ENCODE measurements around the gene IER3. TPM values are rescaled to one million over a fixed set of nuclear protein-coding genes. Genes with fewer than 3 reads are reported as not detected.

Gene IER3
- total and polyA plus RNA-seq, 9 of the 15 experiments (the other 6 are each of a cell fraction or from before 2014, with no cell fraction given), result 1.5 to 30.0 (median 11.5) TPM

DNA sequence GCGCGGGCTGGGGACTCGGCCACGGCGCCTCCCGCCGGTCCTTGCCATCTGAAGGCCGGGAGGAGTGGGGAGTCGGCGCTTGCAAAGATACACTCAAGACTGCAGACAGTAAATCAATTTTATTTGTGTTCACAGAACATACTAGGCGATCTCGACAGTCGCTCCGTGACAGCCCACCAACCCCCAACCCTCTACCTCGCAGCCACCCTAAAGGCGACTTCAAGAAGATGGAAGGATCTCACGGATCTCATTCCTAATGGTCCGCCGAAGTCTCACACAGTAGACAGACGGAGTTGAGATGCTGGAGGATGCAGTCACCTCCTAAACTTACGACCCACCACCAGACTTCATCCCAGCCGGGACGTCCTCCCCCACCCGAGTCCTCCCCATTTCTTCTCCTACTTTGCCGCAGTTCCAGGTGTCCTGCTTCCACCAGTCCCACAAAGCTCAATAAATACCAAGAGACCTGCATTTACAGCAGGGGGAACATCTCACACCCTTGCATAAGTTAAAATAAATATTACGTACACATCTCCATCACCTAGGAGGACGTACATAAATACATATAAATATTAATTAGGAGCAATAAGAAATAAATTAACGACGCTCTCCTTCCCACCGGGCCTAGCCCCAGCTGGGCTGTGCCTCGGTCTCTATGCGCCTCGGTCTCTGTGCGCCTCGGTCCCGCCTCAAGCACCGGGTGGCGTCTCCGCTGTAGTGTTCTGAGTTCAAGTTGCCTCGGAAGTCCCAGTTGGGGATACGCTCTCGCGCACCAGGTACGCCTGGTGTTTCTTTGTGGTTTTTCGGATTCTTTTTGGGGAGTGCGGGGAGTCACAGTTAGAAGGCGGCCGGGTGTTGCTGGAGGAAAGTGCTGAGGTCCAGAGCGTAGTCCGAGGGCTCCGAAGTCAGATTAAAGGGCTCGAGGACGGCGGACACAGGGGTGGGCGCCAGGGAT lies 971 bp downstream of the IER3 start (continued):
- TF ChIP-seq EP400 (IDR thresholded peaks at IDR 0.05), result no peak
- TF ChIP-seq MCM7 (IDR thresholded peaks at IDR 0.05), result no peak
- peak; percentile 53; the same call in 1 of the 2 replicates for TF ChIP-seq PTBP1 (IDR thresholded peaks at IDR 0.05; ENCODE audit: low read depth, low read length)
- no peak for TF ChIP-seq MEF2A (IDR thresholded peaks at IDR 0.05; ENCODE audit: control insufficient read depth, low read depth, low read length)
- TF ChIP-seq CXXC5 (CRISPR knock-in tag; IDR thresholded peaks at IDR 0.05), result no peak
- TF ChIP-seq PHF20 (IDR thresholded peaks at IDR 0.05; ENCODE audit: partially characterized antibody), result no peak
- no peak for TF ChIP-seq SFPQ (IDR thresholded peaks at IDR 0.05; ENCODE audit: low read depth, low read length)
- TF ChIP-seq NRF1 (conservative IDR thresholded peaks at IDR 0.05 in 1 of 2, IDR thresholded peaks at IDR 0.05 in 1 of 2), result peak in 1 of 2 experiments; percentile 3; a peak in 1 of 4 replicates
- no peak for TF ChIP-seq KAT2B (IDR thresholded peaks at IDR 0.05; ENCODE audit: low read depth, low read length)
- TF ChIP-seq SIN3A (IDR thresholded peaks at IDR 0.05; ENCODE audit: borderline replicate concordance in 2 of 2, control insufficient read depth in 1 of 2, low read depth in 2 of 2, low read length in 2 of 2), result peak in 1 of 2 experiments; percentile 77; a peak in 1 of 4 replicates
- peak in 1 of 2 experiments; percentile 61; a peak in 2 of 4 replicates for TF ChIP-seq RCOR1 (IDR thresholded peaks at IDR 0.05; ENCODE audit: borderline replicate concordance in 1 of 2, low read depth in 2 of 2, low read length in 2 of 2)
- TF ChIP-seq OTX1 (CRISPR knock-in tag; IDR thresholded peaks at IDR 0.05), result peak; percentile 88
- 0 out of 2 replicates have a peak, but pooled peaks have one; percentile 79 for TF ChIP-seq SREBF2 (CRISPR knock-in tag; IDR thresholded peaks at IDR 0.05)
- 0 out of 2 replicates have a peak, but pooled peaks have one; percentile 21 for TF ChIP-seq HDGF (IDR thresholded peaks at IDR 0.05)
- no peak for TF ChIP-seq RBM34 (IDR thresholded peaks at IDR 0.05; ENCODE audit: borderline replicate concordance, insufficient read depth, low read length)
- no peak for TF ChIP-seq TAL1 (IDR thresholded peaks at IDR 0.05)
- TF ChIP-seq CLOCK (CRISPR knock-in tag; IDR thresholded peaks at IDR 0.05; ENCODE audit: borderline replicate concordance), result no peak
- TF ChIP-seq MIER1 (IDR thresholded peaks at IDR 0.05; ENCODE audit: low read depth), result no peak
- 0 out of 4 replicates have a peak, but pooled peaks of 1 of the 2 experiments have one; percentile 3 for TF ChIP-seq MNT (conservative IDR thresholded peaks at IDR 0.05)
- TF ChIP-seq TAF7 (tag; IDR thresholded peaks at IDR 0.05), result peak; percentile 51
- peak; percentile 59; the same call in 1 of the 2 replicates for TF ChIP-seq HMG20B (CRISPR knock-in tag; IDR thresholded peaks at IDR 0.05)
